ENCODE results near the gene NDRG2.

- TF ChIP-seq CTCF (IDR thresholded peaks at IDR 0.05; ENCODE audit: insufficient read depth, low read depth, low read length) (no peak), EZH2 (IDR thresholded peaks at IDR 0.05; ENCODE audit: insufficient read depth, low read length) (no peak)
These were observed 29.4 kb upstream of the NDRG2 start for GRCh38 chr14:21054123-21054767.
